ENCODE measurements around the gene ERP44. TPM values are rescaled to one million over a fixed set of nuclear protein-coding genes. Genes with fewer than 3 reads are reported as not detected.

ERP44 gene
- total and polyA plus RNA-seq, 8 donors: 24.7 to 37.3 (median 31.5) TPM

GRCh38 chr9:99964336-99964735 is 134.5 kb downstream of the ERP44 start:
- no peaks in the 10 kb centered on the region for H3K27me3 ChIP-seq
- ATAC-seq (no peak), DNase-seq (no peak)
- no peaks in the 10 kb centered on the region for H3K4me1 ChIP-seq
- intact Hi-C loops (cut with DNase I): no loop called here
- no peak overlapping the region for H3K4me3 ChIP-seq
- H3K9me3 ChIP-seq: no peaks in the 10 kb centered on the region
- peaks cover 0 to 45% of the 10 kb centered on the region in 2 donors for H3K36me3 ChIP-seq
- no peak overlapping the region for H3K27ac ChIP-seq
- TF ChIP-seq, protein P1, sequence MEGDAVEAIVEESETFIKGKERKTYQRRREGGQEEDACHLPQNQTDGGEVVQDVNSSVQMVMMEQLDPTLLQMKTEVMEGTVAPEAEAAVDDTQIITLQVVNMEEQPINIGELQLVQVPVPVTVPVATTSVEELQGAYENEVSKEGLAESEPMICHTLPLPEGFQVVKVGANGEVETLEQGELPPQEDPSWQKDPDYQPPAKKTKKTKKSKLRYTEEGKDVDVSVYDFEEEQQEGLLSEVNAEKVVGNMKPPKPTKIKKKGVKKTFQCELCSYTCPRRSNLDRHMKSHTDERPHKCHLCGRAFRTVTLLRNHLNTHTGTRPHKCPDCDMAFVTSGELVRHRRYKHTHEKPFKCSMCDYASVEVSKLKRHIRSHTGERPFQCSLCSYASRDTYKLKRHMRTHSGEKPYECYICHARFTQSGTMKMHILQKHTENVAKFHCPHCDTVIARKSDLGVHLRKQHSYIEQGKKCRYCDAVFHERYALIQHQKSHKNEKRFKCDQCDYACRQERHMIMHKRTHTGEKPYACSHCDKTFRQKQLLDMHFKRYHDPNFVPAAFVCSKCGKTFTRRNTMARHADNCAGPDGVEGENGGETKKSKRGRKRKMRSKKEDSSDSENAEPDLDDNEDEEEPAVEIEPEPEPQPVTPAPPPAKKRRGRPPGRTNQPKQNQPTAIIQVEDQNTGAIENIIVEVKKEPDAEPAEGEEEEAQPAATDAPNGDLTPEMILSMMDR (IDR thresholded peaks at IDR 0.05): no peak

- Histone ChIP-seq H3K9me3 (no peaks in the 10 kb centered on the region), H3K36me3 (peaks cover 0 to 31% of the 10 kb centered on the region in 2 donors), H3K27me3 (no peaks in the 10 kb centered on the region), H3K27ac (no peak overlapping the region), H3K4me1 (no peaks in the 10 kb centered on the region), H3K4me3 (no peak overlapping the region)
- TF ChIP-seq, protein P1 (IDR thresholded peaks at IDR 0.05): no peak
- no peak for DNase-seq
- no peak for ATAC-seq
- intact Hi-C loops (cut with DNase I): no loop called here
Measured at GRCh38 chr9:99962680-99963261, 136.0 kb downstream of the ERP44 start.

- TF ChIP-seq, protein P1 (IDR thresholded peaks at IDR 0.05): no peak
- ATAC-seq (no peak), DNase-seq (no peak)
- H3K4me3 ChIP-seq: no peak overlapping the region
- no peaks in the 10 kb centered on the region for H3K27me3 ChIP-seq
- intact Hi-C loops (cut with DNase I): no loop called here
- H3K4me1 ChIP-seq: no peaks in the 10 kb centered on the region
- H3K36me3 ChIP-seq: peaks cover 0 to 23% of the 10 kb centered on the region in 2 donors
- no peaks in the 10 kb centered on the region for H3K9me3 ChIP-seq
- no peak overlapping the region for H3K27ac ChIP-seq
Measured at GRCh38 chr9:99955606-99956005, 143.2 kb downstream of the ERP44 start.

DNA sequence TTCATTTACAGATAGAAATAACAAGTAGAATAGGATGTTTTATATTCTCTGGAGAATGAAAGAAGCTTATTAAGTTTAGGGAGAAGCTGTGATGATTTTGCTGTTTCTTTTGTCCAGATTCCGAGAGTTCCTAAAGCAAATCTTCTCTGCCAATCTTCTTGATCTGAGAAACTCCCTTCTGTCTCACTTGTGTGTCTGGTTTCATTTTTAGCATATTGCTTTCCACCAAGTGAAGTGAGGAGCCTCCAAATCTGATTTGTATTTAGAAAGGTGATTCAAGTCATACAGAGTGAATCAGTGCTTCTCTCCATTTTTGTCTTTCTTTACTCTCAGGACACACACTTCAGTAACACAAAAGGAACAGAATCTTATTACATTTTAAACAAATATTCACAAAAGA is 144.0 kb downstream of the ERP44 start:
- DNase-seq (no peak), ATAC-seq (no peak)
- Histone ChIP-seq H3K4me3 (no peak overlapping the region), H3K27me3 (no peaks in the 10 kb centered on the region), H3K4me1 (no peaks in the 10 kb centered on the region), H3K9me3 (no peaks in the 10 kb centered on the region), H3K27ac (no peak overlapping the region), H3K36me3 (peaks cover 0 to 15% of the 10 kb centered on the region in 2 donors)
- intact Hi-C loops (cut with DNase I): no loop called here
- TF ChIP-seq, protein P1 (IDR thresholded peaks at IDR 0.05): no peak

DNA sequence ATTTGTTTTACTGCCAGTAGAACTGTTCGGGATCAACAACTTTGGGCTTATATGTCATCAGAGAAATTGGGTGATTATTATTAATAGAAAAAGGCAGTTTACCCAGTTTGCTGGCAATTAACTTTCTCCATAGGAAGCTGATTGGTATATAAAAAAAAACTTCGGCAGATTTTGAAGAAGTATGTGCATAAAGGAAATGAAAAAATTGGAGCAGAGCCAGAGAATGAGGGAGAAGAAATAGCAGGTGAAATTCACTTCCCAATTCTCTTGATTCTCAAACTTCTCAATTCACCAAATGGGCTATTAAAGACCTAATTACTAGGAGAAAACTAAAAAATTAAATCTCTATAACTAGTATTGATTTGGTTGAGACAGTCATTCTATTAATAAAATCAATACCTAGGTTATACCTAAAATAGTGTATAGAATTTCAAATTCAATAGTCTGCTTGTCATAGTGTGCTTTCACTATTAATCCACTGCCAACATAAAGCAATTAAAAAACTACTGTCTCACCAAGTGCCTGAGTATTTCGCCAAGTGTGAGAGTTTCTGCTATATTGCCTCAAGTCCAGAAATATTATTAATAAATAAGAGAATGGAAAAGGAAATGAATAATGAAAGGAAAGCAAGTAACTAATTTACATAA is 144.8 kb downstream of the ERP44 start:
- TF ChIP-seq, protein P1 (IDR thresholded peaks at IDR 0.05): no peak
- Histone ChIP-seq H3K4me3 (no peak overlapping the region), H3K27ac (no peak overlapping the region), H3K36me3 (peaks cover 0 to 11% of the 10 kb centered on the region in 2 donors), H3K27me3 (no peaks in the 10 kb centered on the region), H3K4me1 (no peaks in the 10 kb centered on the region), H3K9me3 (no peaks in the 10 kb centered on the region)
- DNase-seq (no peak), ATAC-seq (no peak)
- intact Hi-C loops (cut with DNase I): no loop called here

All from left lung (tissue), 10 donors.